H1 (cell line): ENCODE data around the gene LCT. TPM values are rescaled to one million over a fixed set of nuclear protein-coding genes. Genes with fewer than 3 reads are reported as not detected.

Experiments used
- CTCF ChIA-PET: fragments of 300-600 bp; sonication (Branson Sonifier 250); formaldehyde crosslinking; loops from one replicate; lab custom pipeline; 2021; ENCODE audit not compliant: partially characterized antibody; lab: Charles Lee
- POLR2A ChIA-PET: fragments of 300-600 bp; sonication (Branson Sonifier 250); formaldehyde crosslinking; loops from one replicate; lab custom pipeline; 2021; ENCODE audit warnings: inconsistent platforms; ENCODE audit not compliant: partially characterized antibody; lab: Charles Lee
- DNase-seq, 2 experiments: peaks; one replicate each; pipeline versions ENCODE4 v3.0.0 to v3.0.0-alpha.2; 2010 to 2022; ENCODE audit warnings: low spot score in 2 of 2, low read depth in 1 of 2, mixed read lengths in 1 of 2
- FAIRE-seq: peaks from 2 replicates; lab custom pipeline; 2011; peaks lifted over from hg19 to GRCh38; lab: Jason Lieb, UNC
- H2AFZ ChIP-seq: 2 replicates; pipeline ENCODE4 v1.8.1; 2012; ENCODE audit warnings: low read length, inconsistent platforms
- H2AK5ac ChIP-seq: 2 replicates; pipeline ENCODE4 v1.6.1; 2013; ENCODE audit warnings: low read depth, low read length
- H2BK120ac ChIP-seq: replicated peaks from 2 replicates; pipeline ENCODE3; 2013; ENCODE audit warnings: low read depth, low read length, inconsistent platforms
- H2BK12ac ChIP-seq: 2 replicates; pipeline ENCODE4 v1.6.1; 2013; ENCODE audit warnings: low read depth, low read length
- H2BK15ac ChIP-seq: 2 replicates; pipeline ENCODE4 v1.6.1; 2013; ENCODE audit warnings: low read length
- H2BK20ac ChIP-seq: 2 replicates; pipeline ENCODE4 v1.6.1; 2013; ENCODE audit warnings: low read length
- H2BK5ac ChIP-seq: 2 replicates; pipeline ENCODE4 v1.6.1; 2013; ENCODE audit warnings: low read depth, low read length
- H3K14ac ChIP-seq: 2 replicates; pipeline ENCODE4 v1.6.1; 2013; ENCODE audit warnings: inconsistent platforms; ENCODE audit not compliant: insufficient read length
- H3K18ac ChIP-seq: 2 replicates; pipeline ENCODE4 v1.6.1; 2013; ENCODE audit warnings: low read length; ENCODE audit errors: extremely low read depth
- H3K23ac ChIP-seq: 2 replicates; pipeline ENCODE4 v1.6.1; 2013; ENCODE audit warnings: inconsistent platforms; ENCODE audit not compliant: insufficient read length
- H3K23me2 ChIP-seq: 2 replicates; pipeline ENCODE4 v1.6.1; 2013; ENCODE audit warnings: low read depth, low read length
- H3K27ac ChIP-seq: 2 replicates; pipeline ENCODE4 v1.6.1; 2011; ENCODE audit warnings: low read depth, low read length, inconsistent platforms
- H3K27me3 ChIP-seq, 4 experiments: replicated peaks in 1 of 4; 1 replicate in 1 of 4; 2 replicates in 3 of 4; pipeline versions ENCODE4 v1.6.1 to v1.8.1; 2011 to 2013; ENCODE audit warnings: low read length in 3 of 4, mild to moderate bottlenecking in 3 of 4, inconsistent platforms in 2 of 4, mixed read lengths in 2 of 4, moderate library complexity in 1 of 4; ENCODE audit not compliant: control insufficient read depth in 3 of 4, insufficient read depth in 3 of 4; ENCODE audit errors: extremely low read depth in 1 of 4
- H3K36me3 ChIP-seq, 4 experiments: 2 replicates each; pipeline versions ENCODE4 v1.6.1 to v1.8.1; 2011 to 2013; ENCODE audit warnings: mild to moderate bottlenecking in 4 of 4, low read length in 3 of 4, moderate library complexity in 2 of 4, control low read depth in 1 of 4, inconsistent platforms in 1 of 4; ENCODE audit not compliant: insufficient read depth in 4 of 4, control insufficient read depth in 2 of 4
- H3K4ac ChIP-seq: replicated peaks from 2 replicates; pipeline ENCODE3; 2013; ENCODE audit warnings: low read length, low read depth, mixed read lengths, inconsistent platforms; ENCODE audit not compliant: insufficient read length
- H3K4me1 ChIP-seq, 4 experiments: replicated peaks in 1 of 4; 1 replicate in 1 of 4; 2 replicates in 3 of 4; pipeline versions ENCODE4 v1.6.1 to v1.8.1; 2011 to 2013; ENCODE audit warnings: low read length in 3 of 4, inconsistent platforms in 2 of 4, mixed read lengths in 1 of 4; ENCODE audit not compliant: insufficient read depth in 4 of 4, control insufficient read depth in 3 of 4
- H3K4me2 ChIP-seq, 2 experiments: 2 replicates each; pipeline versions ENCODE4 v1.6.1 to v1.8.1; 2011 to 2013; ENCODE audit warnings: low read depth in 2 of 2, low read length in 2 of 2, control low read depth in 1 of 2, inconsistent platforms in 1 of 2, mild to moderate bottlenecking in 1 of 2; ENCODE audit not compliant: insufficient read depth in 1 of 2
- H3K4me3 ChIP-seq, 4 experiments: fragments of 200-600, 300-600 bp in 1 of 4; sonication (generic), shearing (Covaris generic), sonication (Bioruptor Twin) in 1 of 4; 2 replicates each; pipeline versions ENCODE4 v1.5.1 to v1.8.1; 2011 to 2016; ENCODE audit warnings: low read length in 4 of 4, low read depth in 3 of 4, control low read depth in 2 of 4, inconsistent platforms in 2 of 4, mild to moderate bottlenecking in 2 of 4, mixed read lengths in 1 of 4, moderate library complexity in 1 of 4; ENCODE audit not compliant: insufficient read depth in 2 of 4; ENCODE audit errors: extremely low read depth in 1 of 4
- H3K56ac ChIP-seq: replicated peaks from 2 replicates; pipeline ENCODE3; 2013; ENCODE audit warnings: low read depth, mild to moderate bottlenecking, mixed read lengths, low read length, inconsistent platforms; ENCODE audit not compliant: insufficient read length
- H3K79me1 ChIP-seq: 2 replicates; pipeline ENCODE4 v1.6.1; 2013; ENCODE audit warnings: low read depth, low read length, control low read depth
- H3K79me2 ChIP-seq, 2 experiments: 2 replicates each; pipeline versions ENCODE4 v1.6.1 to v1.8.1; 2012 to 2013; ENCODE audit warnings: low read length in 2 of 2, mild to moderate bottlenecking in 2 of 2, inconsistent platforms in 1 of 2; ENCODE audit not compliant: insufficient read depth in 2 of 2, control insufficient read depth in 1 of 2
- H3K9ac ChIP-seq, 4 experiments: replicated peaks in 1 of 4; 1 replicate in 1 of 4; 2 replicates in 3 of 4; pipeline versions ENCODE4 v1.6.1 to v1.8.1; 2011 to 2013; ENCODE audit warnings: low read depth in 3 of 4, low read length in 3 of 4, control low read depth in 2 of 4, mild to moderate bottlenecking in 2 of 4, moderate library complexity in 2 of 4, inconsistent platforms in 1 of 4; ENCODE audit errors: extremely low read depth in 1 of 4
- H3K9me3 ChIP-seq, 2 experiments: 2 replicates each; pipeline versions ENCODE4 v1.6.1 to v1.8.1; 2012 to 2013; ENCODE audit warnings: mild to moderate bottlenecking in 2 of 2, moderate library complexity in 2 of 2, control low read depth in 1 of 2, inconsistent platforms in 1 of 2, low read depth in 1 of 2, low read length in 1 of 2, mixed read lengths in 1 of 2; ENCODE audit not compliant: insufficient read depth in 2 of 2
- H4K20me1 ChIP-seq, 2 experiments: replicated peaks in 1 of 2; 2 replicates each; pipeline versions ENCODE3 to v1.8.1; 2011 to 2013; ENCODE audit warnings: inconsistent platforms in 2 of 2, low read length in 2 of 2, mild to moderate bottlenecking in 1 of 2; ENCODE audit not compliant: insufficient read depth in 2 of 2, control insufficient read depth in 1 of 2
- H4K5ac ChIP-seq: 2 replicates; pipeline ENCODE4 v1.6.1; 2013; ENCODE audit warnings: low read length, low read depth, mixed read lengths, inconsistent platforms; ENCODE audit not compliant: insufficient read length
- H4K8ac ChIP-seq: 2 replicates; pipeline ENCODE4 v1.8.0; 2013; ENCODE audit warnings: mild to moderate bottlenecking, moderate library complexity, low read length, inconsistent platforms; ENCODE audit not compliant: insufficient read depth; ENCODE audit errors: extremely low read depth
- H4K91ac ChIP-seq: replicated peaks from 2 replicates; pipeline ENCODE3; 2013; ENCODE audit warnings: low read length, mixed read lengths, inconsistent platforms; ENCODE audit not compliant: insufficient read length
- BACH1 ChIP-seq: IDR thresholded peaks from 2 replicates; pipeline ENCODE4 v1.6.1; 2012; ENCODE audit warnings: low read length, improper control_type of control experiment
- BRCA1 ChIP-seq: IDR thresholded peaks from 2 replicates; pipeline ENCODE4 v1.6.1; 2012; ENCODE audit warnings: low read depth, low read length, improper control_type of control experiment
- CREB1 ChIP-seq: IDR thresholded peaks from 2 replicates; pipeline ENCODE4 v1.6.1; 2012; ENCODE audit warnings: inconsistent platforms
- EZH2 ChIP-seq: fragments of 200-600 bp; sonication (generic); IDR thresholded peaks from 2 replicates; pipeline ENCODE4 v1.7.1; 2012; ENCODE audit warnings: low read depth, mild to moderate bottlenecking, moderate library complexity, low read length, inconsistent platforms; ENCODE audit not compliant: severe bottlenecking
- GABPA ChIP-seq: IDR thresholded peaks from 2 replicates; pipeline ENCODE4 v1.6.1; 2011; ENCODE audit warnings: mild to moderate bottlenecking, low read length, moderate library complexity, borderline replicate concordance; ENCODE audit not compliant: insufficient read depth
- JUN ChIP-seq: IDR thresholded peaks from 2 replicates; pipeline ENCODE4 v1.6.1; 2011; ENCODE audit warnings: low read depth, mild to moderate bottlenecking, improper control_type of control experiment, low read length
- JUND ChIP-seq: IDR thresholded peaks from 2 replicates; pipeline ENCODE4 v1.6.1; 2011; ENCODE audit warnings: mild to moderate bottlenecking, improper control_type of control experiment, low read length
- NANOG ChIP-seq: IDR thresholded peaks from 2 replicates; pipeline ENCODE4 v1.6.1; 2011; ENCODE audit warnings: low read length, low read depth, mild to moderate bottlenecking, inconsistent platforms; ENCODE audit not compliant: insufficient read depth, poor library complexity, severe bottlenecking
- RXRA ChIP-seq: IDR thresholded peaks from 2 replicates; pipeline ENCODE4 v1.6.1; 2011; ENCODE audit warnings: low read depth, mild to moderate bottlenecking, low read length, moderate library complexity; ENCODE audit not compliant: insufficient read depth
- SIX5 ChIP-seq: IDR thresholded peaks from 2 replicates; pipeline ENCODE4 v1.6.1; 2011; ENCODE audit warnings: mild to moderate bottlenecking, low read depth, low read length
- SP2 ChIP-seq: IDR thresholded peaks from 2 replicates; pipeline ENCODE4 v1.6.1; 2012; ENCODE audit warnings: mild to moderate bottlenecking, low read length, inconsistent platforms
- SRF ChIP-seq: IDR thresholded peaks from 2 replicates; pipeline ENCODE4 v1.6.1; 2011; ENCODE audit warnings: mild to moderate bottlenecking, low read depth, low read length, moderate library complexity
- SUZ12 ChIP-seq: fragments of 200-600 bp; sonication (generic); IDR thresholded peaks from 2 replicates; pipeline ENCODE4 v1.6.1; 2012; ENCODE audit warnings: mild to moderate bottlenecking, inconsistent platforms, low read length, moderate library complexity, mixed read lengths
- YY1 ChIP-seq: IDR thresholded peaks from 2 replicates; pipeline ENCODE4 v1.6.1; 2011; ENCODE audit warnings: low read depth, mild to moderate bottlenecking, low read length
- WGBS, 2 experiments: shearing (Covaris generic) in 1 of 2; methylation state at CpG; one replicate each; pipeline versions ENCODE4 v1.1.6 to v1.1.7; 2013 to 2015; ENCODE audit warnings: low lambda C conversion rate in 2 of 2, mixed read lengths in 2 of 2, inconsistent platforms in 1 of 2, low coverage in 1 of 2, missing lambda C conversion rate in 1 of 2; ENCODE audit not compliant: insufficient replicate concordance in 2 of 2, insufficient coverage in 1 of 2, insufficient read length in 1 of 2; ENCODE audit errors: extremely low coverage in 1 of 2, missing lambda C conversion rate in 1 of 2; 5-methylcytosine and 5-hydroxymethylcytosine counted together
- polyA plus RNA-seq, 7 experiments: library from polyadenylated mRNA; depleted of rRNA in 3 of 7; stranded (reverse) in 5 of 7; unstranded in 2 of 7; fragments of >200 nt in 5 of 7; fragments of 200-250 nt in 2 of 7; gene quantifications; 1 replicate in 5 of 7; 2 replicates in 1 of 7; 4 replicates in 1 of 7; pipeline versions ENCODE4 v1.2.1 to v1.2.3, GENCODE V29; 2011 to 2013; ENCODE audit warnings: missing spikeins in 2 of 7, mixed read lengths in 2 of 7
- total RNA-seq: library from RNA; stranded (reverse); fragmentation: NEBNext Ultra II Directional; extraction: Animal tissue kit (Norgen Biotek cat#: 25700); gene quantifications from 2 replicates; pipeline ENCODE4 v1.2.1, GENCODE V29; 2021
- TF ChIP-seq, protein P1 (sequence below): IDR thresholded peaks from 2 replicates; pipeline ENCODE4 v1.6.1; 2011; ENCODE audit warnings: low read depth, mild to moderate bottlenecking, low read length; ENCODE audit not compliant: insufficient read depth

Gene LCT
- total and polyA plus RNA-seq, 2 of the 8 experiments (the other 6 are each of a cell fraction or from before 2014, with no cell fraction given) = 0.06 TPM; not detected in 1

GRCh38 chr2:135815269-135815668 is 21.7 kb downstream of the LCT start:
- Histone ChIP-seq H3K4me3 (no peak overlapping the region), H4K91ac (no peak overlapping the region), H2BK120ac (no peak overlapping the region), H3K9ac (no peak overlapping the region), H4K20me1 (no peaks in the 10 kb centered on the region), H2BK15ac (no peak overlapping the region), H2BK20ac (no peak overlapping the region), H3K27me3 (no peaks in the 10 kb centered on the region), H3K27ac (no peak overlapping the region), H3K23me2 (no peaks in the 10 kb centered on the region), H3K4me1 (no peaks in the 10 kb centered on the region; a peak in 1 of 7 replicates), H3K36me3 (no peaks in the 10 kb centered on the region), H3K79me2 (no peaks in the 10 kb centered on the region), H3K9me3 (no peaks in the 10 kb centered on the region), H4K8ac (no peak overlapping the region), H3K4me2 (no peak overlapping the region), H2BK12ac (no peak overlapping the region), H2BK5ac (no peak overlapping the region), H3K4ac (no peak overlapping the region), H3K14ac (no peak overlapping the region), H3K56ac (no peak overlapping the region), H2AK5ac (no peak overlapping the region), H4K5ac (no peak overlapping the region), H3K79me1 (no peaks in the 10 kb centered on the region), H2AFZ (no peak overlapping the region), H3K23ac (no peak overlapping the region), H3K18ac (no peak overlapping the region)
- CTCF ChIA-PET = interaction anchor here (3.5 kb wide), 1 partner anchor 17 kb away, joined by 24 read pairs; no protein-coding TSS in a partner anchor
- WGBS, 2 experiments = 90% methylated on average over 3 of the region's 3 CpGs; no CpG with 5 or more reads in 1 of the 2 experiments
- DNase-seq (no peak), FAIRE-seq (no peak)
- POLR2A ChIA-PET = interaction anchor here (0.8 kb wide), 1 partner anchor 24 kb away, joined by 4 read pairs; no protein-coding TSS in a partner anchor
- TF ChIP-seq JUN = no peak
- TF ChIP-seq YY1 = no peak
- no peak for TF ChIP-seq JUND
- TF ChIP-seq CREB1 = no peak
- TF ChIP-seq SRF = no peak
- TF ChIP-seq GABPA = no peak
- TF ChIP-seq SP2 = no peak
- TF ChIP-seq NANOG = no peak
- TF ChIP-seq SIX5 = no peak
- no peak for TF ChIP-seq BRCA1
- no peak for TF ChIP-seq BACH1
- no peak for TF ChIP-seq EZH2
- TF ChIP-seq SUZ12 = no peak
- no peak for TF ChIP-seq RXRA
- TF ChIP-seq, protein P1, sequence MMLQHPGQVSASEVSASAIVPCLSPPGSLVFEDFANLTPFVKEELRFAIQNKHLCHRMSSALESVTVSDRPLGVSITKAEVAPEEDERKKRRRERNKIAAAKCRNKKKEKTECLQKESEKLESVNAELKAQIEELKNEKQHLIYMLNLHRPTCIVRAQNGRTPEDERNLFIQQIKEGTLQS = no peak
